Measurements from ENCODE around the gene CCL27. TPM values are rescaled to one million over a fixed set of nuclear protein-coding genes. Genes with fewer than 3 reads are reported as not detected.
A peak's percentile ranks its signal among the peaks of the same experiment; 100 is the strongest.

CCL27 gene
- total and polyA plus RNA-seq, 8 donors, result 0.49 to 1.6 (median 0.77) TPM; not detected in 1

DNA sequence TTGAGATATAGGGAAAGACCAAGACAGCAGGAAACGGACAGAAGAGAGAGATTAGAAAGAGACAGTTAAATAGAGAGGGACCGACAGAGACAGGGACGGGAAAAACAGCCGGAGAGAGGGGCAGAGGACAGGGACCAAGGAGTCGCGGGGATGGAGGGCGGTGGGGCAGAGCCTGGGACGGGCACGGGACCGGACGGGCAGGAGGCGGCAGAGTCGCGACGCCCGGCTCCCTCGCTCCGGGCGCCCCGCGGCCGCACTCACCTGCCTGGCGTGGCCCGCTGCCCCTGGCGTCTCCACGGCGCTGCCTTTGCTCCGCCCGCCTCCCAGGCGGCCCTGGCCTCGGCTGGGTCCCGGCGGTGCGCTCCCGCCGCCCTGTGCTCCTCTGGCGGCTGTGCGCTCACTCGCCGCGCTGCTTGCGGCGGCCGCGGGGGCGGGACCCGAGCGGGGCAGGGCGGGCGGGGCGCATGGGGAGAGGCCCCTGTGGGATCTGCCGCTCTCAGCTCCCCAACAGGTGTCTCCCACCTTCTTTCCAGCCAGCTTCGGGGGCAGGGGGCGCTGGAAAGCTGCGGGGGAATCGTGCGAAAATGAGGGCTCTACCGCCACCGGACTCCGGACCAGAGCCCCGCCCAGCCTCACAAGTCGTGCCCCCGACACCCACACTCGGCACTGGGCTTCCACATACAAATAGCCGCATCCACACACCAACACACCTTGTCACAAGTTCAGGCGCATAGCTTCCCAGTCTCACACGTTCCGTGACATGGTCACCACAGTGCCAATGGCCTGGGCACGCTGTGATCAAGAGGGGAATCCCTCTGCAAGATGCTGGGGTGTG is 33.6 kb downstream of the CCL27 start, which contains the start of gene ARID3C:
Gene ARID3C, minus strand, starts transcription at position 411 of the 835 bp plus-strand sequence. CDS start 1,052 bp downstream, outside the sequence.
- peak within 1 kb of the TSS; percentile 21 to 25 for H3K4me3 ChIP-seq
- intact Hi-C loops (cut with DNase I), result no loop called here
- TF ChIP-seq, protein P1, sequence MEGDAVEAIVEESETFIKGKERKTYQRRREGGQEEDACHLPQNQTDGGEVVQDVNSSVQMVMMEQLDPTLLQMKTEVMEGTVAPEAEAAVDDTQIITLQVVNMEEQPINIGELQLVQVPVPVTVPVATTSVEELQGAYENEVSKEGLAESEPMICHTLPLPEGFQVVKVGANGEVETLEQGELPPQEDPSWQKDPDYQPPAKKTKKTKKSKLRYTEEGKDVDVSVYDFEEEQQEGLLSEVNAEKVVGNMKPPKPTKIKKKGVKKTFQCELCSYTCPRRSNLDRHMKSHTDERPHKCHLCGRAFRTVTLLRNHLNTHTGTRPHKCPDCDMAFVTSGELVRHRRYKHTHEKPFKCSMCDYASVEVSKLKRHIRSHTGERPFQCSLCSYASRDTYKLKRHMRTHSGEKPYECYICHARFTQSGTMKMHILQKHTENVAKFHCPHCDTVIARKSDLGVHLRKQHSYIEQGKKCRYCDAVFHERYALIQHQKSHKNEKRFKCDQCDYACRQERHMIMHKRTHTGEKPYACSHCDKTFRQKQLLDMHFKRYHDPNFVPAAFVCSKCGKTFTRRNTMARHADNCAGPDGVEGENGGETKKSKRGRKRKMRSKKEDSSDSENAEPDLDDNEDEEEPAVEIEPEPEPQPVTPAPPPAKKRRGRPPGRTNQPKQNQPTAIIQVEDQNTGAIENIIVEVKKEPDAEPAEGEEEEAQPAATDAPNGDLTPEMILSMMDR (IDR thresholded peaks at IDR 0.05), result no peak
- peaks cover 0 to 13% of the 10 kb centered on the region in 2 donors for H3K4me1 ChIP-seq
- ATAC-seq (peak; percentile 84), DNase-seq (peak in 1 of 4 donors; percentile 86)
- H3K9me3 ChIP-seq, result no peaks in the 10 kb centered on the region
- peaks cover 60 to 74% of the 10 kb centered on the region in 2 donors for H3K27me3 ChIP-seq
- H3K27ac ChIP-seq, result no peak within 1 kb of the TSS
- no peaks in the 10 kb centered on the region for H3K36me3 ChIP-seq

DNA sequence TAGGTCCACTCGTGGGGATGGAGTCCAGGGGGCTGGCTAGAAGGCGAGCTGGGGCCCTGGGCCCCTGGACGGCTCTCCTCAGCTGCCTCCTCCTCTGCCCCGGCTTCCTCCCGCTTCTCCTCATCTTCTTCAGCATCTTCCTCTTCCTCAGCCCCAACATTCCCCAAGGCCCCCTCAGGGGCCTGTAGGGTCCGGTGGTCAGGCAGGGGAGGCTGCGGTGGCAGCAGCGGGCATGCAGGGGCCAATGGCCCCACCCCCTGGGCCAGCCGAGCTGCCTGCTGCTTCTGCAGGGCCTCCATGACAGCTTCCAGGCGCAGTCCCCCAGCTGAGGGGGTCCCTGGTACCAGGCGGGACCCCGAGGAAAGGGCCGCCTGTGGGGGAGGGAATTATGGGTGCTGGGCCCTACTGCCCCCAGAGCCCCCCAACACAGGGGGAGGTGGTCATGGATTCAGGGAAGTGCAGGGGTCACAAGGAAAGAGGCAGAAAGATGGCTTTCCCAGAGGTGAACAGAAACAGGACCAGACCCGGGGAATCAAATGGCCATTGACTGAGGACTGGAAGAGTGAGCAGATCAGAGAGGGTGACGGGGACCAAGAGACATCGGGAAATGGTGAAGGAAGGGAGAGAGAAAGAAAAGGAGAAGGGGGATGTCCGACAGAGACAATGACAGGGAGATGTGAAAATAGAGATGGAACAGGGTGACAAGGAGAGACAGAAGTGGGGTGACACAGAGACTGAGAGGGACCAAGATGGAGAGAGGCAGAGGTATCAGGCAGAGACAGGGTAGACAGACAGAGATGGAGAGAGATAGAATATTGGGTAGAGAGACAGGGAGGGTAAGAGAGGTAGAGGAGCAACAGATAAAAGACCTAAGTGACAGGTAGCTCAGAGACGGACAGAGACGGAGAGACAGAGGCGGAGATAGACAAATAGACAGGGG is 34.5 kb downstream of the CCL27 start:
- no peaks in the 10 kb centered on the region for H3K36me3 ChIP-seq
- H3K4me3 ChIP-seq, result peak overlapping the region; percentile 21 to 25
- H3K4me1 ChIP-seq, result peaks cover 0 to 21% of the 10 kb centered on the region in 2 donors
- TF ChIP-seq, protein P1 (IDR thresholded peaks at IDR 0.05), result no peak
- no peaks in the 10 kb centered on the region for H3K9me3 ChIP-seq
- H3K27ac ChIP-seq, result no peak overlapping the region
- ATAC-seq (no peak), DNase-seq (no peak)
- peaks cover 69 to 83% of the 10 kb centered on the region in 2 donors for H3K27me3 ChIP-seq
- intact Hi-C loops (cut with DNase I), result no loop called here

GRCh38 chr9:34625186-34625486 is 37.3 kb downstream of the CCL27 start:
- TF ChIP-seq, protein P1 (IDR thresholded peaks at IDR 0.05), result no peak
- Histone ChIP-seq H3K4me3 (no peak overlapping the region), H3K4me1 (peaks cover 0 to 27% of the 10 kb centered on the region in 2 donors), H3K36me3 (no peaks in the 10 kb centered on the region), H3K9me3 (no peaks in the 10 kb centered on the region), H3K27ac (no peak overlapping the region), H3K27me3 (peaks cover 79 to 88% of the 10 kb centered on the region in 2 donors)
- DNase-seq (no peak), ATAC-seq (no peak)
- intact Hi-C loops (cut with DNase I), result no loop called here

- Histone ChIP-seq H3K4me3 (no peak overlapping the region), H3K36me3 (no peaks in the 10 kb centered on the region), H3K27me3 (peaks cover 73 to 82% of the 10 kb centered on the region in 2 donors), H3K9me3 (no peaks in the 10 kb centered on the region), H3K27ac (no peak overlapping the region), H3K4me1 (peaks cover 2 to 31% of the 10 kb centered on the region in 2 donors)
- TF ChIP-seq, protein P1 (IDR thresholded peaks at IDR 0.05), result no peak
- ATAC-seq, result no peak
- no peak for DNase-seq
- intact Hi-C loops (cut with DNase I), result no loop called here
Observed at GRCh38 chr9:34624475-34625185, 37.8 kb downstream of the CCL27 start.

All from left lung (tissue), 10 donors.